SK-N-SH (cell line): ENCODE results near the gene OPCML.

Experiments used
- EP300 ChIP-seq, 2 experiments: IDR thresholded peaks; 2 replicates each; pipeline versions ENCODE4 v1.4.0 to v1.6.1; 2012; ENCODE audit warnings: borderline replicate concordance in 1 of 2, low read depth in 1 of 2, low read length in 1 of 2
- EZH2phosphoT487 ChIP-seq: fragments of 200-600 bp; sonication (generic); IDR thresholded peaks from 2 replicates; pipeline ENCODE4 v1.6.1; 2017; ENCODE audit warnings: low read depth, mixed run types, mild to moderate bottlenecking, antibody characterized with exemption, moderate library complexity, borderline replicate concordance
- FOXM1 ChIP-seq: IDR thresholded peaks from 2 replicates; pipeline ENCODE4 v1.4.0; 2012; ENCODE audit warnings: low read depth, mild to moderate bottlenecking
- GABPA ChIP-seq: IDR thresholded peaks from 2 replicates; pipeline ENCODE4 v1.4.0; 2012; ENCODE audit warnings: low read depth, mild to moderate bottlenecking
- MAX ChIP-seq: IDR thresholded peaks from 2 replicates; pipeline ENCODE4 v1.4.0; 2012; ENCODE audit warnings: low read depth
- NRF1 ChIP-seq: IDR thresholded peaks from 2 replicates; pipeline ENCODE4 v1.6.1; 2012; ENCODE audit warnings: low read depth, mild to moderate bottlenecking, low read length
- POLR2AphosphoS5 ChIP-seq: IDR thresholded peaks from 2 replicates; pipeline ENCODE4 v1.6.1; 2012; ENCODE audit warnings: low read depth, low read length
- RAD21 ChIP-seq: IDR thresholded peaks from 2 replicates; pipeline ENCODE4 v1.6.1; 2012; ENCODE audit warnings: mild to moderate bottlenecking, low read length
- TAF1 ChIP-seq: IDR thresholded peaks from 2 replicates; pipeline ENCODE4 v1.6.1; 2012; ENCODE audit warnings: low read depth, mild to moderate bottlenecking, low read length, moderate library complexity, borderline replicate concordance
- TF ChIP-seq, protein P1 (sequence below): fragments of 200-600 bp; sonication (generic); IDR thresholded peaks from 2 replicates; pipeline ENCODE4 v1.6.1; 2017; ENCODE audit warnings: antibody characterized with exemption, mild to moderate bottlenecking, moderate library complexity
- TF ChIP-seq, protein P2 (sequence below): IDR thresholded peaks from 2 replicates; pipeline ENCODE4 v1.4.0; 2012; ENCODE audit warnings: low read depth, borderline replicate concordance
- TF ChIP-seq, protein P3 (sequence below): IDR thresholded peaks from 2 replicates; pipeline ENCODE4 v1.4.0; 2012; ENCODE audit warnings: low read depth, borderline replicate concordance

GRCh38 chr11:133536198-133536597 lies 3.9 kb upstream of the OPCML start:
- no peak for TF ChIP-seq MAX
- TF ChIP-seq, protein P1, sequence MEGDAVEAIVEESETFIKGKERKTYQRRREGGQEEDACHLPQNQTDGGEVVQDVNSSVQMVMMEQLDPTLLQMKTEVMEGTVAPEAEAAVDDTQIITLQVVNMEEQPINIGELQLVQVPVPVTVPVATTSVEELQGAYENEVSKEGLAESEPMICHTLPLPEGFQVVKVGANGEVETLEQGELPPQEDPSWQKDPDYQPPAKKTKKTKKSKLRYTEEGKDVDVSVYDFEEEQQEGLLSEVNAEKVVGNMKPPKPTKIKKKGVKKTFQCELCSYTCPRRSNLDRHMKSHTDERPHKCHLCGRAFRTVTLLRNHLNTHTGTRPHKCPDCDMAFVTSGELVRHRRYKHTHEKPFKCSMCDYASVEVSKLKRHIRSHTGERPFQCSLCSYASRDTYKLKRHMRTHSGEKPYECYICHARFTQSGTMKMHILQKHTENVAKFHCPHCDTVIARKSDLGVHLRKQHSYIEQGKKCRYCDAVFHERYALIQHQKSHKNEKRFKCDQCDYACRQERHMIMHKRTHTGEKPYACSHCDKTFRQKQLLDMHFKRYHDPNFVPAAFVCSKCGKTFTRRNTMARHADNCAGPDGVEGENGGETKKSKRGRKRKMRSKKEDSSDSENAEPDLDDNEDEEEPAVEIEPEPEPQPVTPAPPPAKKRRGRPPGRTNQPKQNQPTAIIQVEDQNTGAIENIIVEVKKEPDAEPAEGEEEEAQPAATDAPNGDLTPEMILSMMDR = no peak
- TF ChIP-seq EP300 (IDR thresholded peaks at IDR 0.05; ENCODE audit: borderline replicate concordance in 1 of 2, low read depth in 1 of 2, low read length in 1 of 2) = no peak
- TF ChIP-seq EZH2phosphoT487 = no peak
- TF ChIP-seq GABPA = no peak
- no peak for TF ChIP-seq NRF1
- TF ChIP-seq RAD21 = no peak
- no peak for TF ChIP-seq POLR2AphosphoS5
- TF ChIP-seq, protein P2, sequence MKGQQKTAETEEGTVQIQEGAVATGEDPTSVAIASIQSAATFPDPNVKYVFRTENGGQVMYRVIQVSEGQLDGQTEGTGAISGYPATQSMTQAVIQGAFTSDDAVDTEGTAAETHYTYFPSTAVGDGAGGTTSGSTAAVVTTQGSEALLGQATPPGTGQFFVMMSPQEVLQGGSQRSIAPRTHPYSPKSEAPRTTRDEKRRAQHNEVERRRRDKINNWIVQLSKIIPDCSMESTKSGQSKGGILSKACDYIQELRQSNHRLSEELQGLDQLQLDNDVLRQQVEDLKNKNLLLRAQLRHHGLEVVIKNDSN = no peak
- TF ChIP-seq TAF1 = no peak
- no peak for TF ChIP-seq FOXM1
- TF ChIP-seq, protein P3, sequence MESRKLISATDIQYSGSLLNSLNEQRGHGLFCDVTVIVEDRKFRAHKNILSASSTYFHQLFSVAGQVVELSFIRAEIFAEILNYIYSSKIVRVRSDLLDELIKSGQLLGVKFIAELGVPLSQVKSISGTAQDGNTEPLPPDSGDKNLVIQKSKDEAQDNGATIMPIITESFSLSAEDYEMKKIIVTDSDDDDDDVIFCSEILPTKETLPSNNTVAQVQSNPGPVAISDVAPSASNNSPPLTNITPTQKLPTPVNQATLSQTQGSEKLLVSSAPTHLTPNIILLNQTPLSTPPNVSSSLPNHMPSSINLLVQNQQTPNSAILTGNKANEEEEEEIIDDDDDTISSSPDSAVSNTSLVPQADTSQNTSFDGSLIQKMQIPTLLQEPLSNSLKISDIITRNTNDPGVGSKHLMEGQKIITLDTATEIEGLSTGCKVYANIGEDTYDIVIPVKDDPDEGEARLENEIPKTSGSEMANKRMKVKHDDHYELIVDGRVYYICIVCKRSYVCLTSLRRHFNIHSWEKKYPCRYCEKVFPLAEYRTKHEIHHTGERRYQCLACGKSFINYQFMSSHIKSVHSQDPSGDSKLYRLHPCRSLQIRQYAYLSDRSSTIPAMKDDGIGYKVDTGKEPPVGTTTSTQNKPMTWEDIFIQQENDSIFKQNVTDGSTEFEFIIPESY = no peak
